Activated gamma-delta T cell treated with anti-CD3 and anti-CD28 coated beads, Interleukin-2, amount 50 U/mL, for 16 hours (primary cell): ENCODE data around the gene MED16.

Experiments used
- DNase-seq: peaks from one replicate; pipeline ENCODE4 v3.0.0-alpha.2; 2020; ENCODE audit warnings: low read depth

Gene MED16

DNA sequence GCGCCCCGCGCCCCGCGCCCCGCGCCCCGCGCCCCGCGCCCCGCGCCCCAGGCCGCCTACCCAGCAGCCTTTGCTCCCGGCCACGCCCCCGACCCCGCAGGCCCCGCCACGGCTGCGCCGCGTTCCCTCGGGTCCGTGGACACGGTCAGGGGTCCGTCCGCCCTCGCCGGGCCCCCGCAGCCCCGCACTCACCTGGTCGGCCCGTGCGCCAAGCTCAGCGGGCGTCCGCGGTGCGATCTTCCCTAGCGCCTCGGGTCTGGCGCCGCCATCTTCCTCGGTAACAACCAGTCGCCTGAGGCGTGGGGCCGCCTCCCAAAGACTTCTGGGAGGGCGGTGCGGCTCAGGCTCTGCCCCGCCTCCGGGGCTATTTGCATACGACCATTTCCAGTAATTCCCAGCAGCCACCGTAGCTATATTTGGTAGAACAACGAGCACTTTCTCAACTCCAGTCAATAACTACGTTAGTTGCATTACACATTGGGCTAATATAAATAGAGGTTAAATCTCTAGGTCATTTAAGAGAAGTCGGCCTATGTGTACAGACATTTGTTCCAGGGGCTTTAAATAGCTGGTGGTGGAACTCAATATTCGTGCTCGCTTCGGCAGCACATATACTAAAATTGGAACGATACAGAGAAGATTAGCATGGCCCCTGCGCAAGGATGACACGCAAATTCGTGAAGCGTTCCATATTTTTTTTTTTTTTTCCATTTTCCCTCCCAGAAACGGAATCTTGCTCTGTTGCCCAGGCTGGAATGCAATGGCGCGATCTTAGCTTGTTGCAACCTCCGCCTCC is at the start of gene MED16, which contains the start of gene RNU6-9:
TSS of gene MED16 (minus strand) at position 294 of the 796 bp plus-strand sequence. CDS start 2,056 bp downstream, outside the sequence.
TSS of gene RNU6-9 (plus strand) at position 591 of the 796 bp plus-strand sequence.
- peak; percentile 81 for DNase-seq

GRCh38 chr19:942133-942645 is 49.2 kb upstream of the MED16 start:
- DNase-seq, result no peak

- DNase-seq, result no peak
Observed at GRCh38 chr19:941292-942132, 48.5 kb upstream of the MED16 start.

DNA sequence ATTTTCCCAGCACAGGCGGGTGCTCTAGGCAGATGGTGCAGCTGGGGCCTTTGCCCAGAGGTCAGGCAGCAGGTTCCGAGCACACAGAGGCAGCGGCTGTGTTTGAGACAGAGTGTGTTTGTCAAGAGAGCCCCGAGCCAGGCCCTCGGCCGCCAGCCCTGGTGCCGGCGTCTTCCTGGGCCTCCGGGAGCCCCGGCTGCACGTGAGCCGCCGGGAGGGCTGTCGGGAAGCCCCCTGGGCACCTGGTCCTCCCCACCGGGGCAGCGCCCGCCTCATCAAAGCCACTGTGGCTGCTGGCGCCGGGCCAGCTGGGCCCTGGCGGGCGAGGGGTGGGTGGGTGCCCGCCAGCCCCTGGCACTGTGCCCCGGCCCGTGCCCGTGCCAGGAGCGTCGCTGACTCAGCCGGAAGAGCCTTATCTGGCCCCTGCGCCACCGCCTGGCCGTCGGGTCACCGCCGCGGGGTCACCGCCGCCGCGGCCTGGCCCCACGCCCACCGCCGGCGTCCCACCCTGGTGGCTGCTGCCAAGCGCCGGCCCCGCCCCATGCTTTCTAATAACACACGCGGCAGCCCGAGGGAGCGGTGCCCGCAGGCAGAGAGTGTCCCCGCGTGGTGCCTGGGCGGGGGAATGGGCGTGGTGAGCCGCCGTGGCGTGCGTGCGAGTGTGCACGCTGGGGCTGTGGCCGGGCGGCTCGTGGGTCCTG is 47.8 kb upstream of the MED16 start:
- peak; percentile 52 for DNase-seq

GRCh38 chr19:939922-940321 is 46.9 kb upstream of the MED16 start:
- no peak for DNase-seq

- DNase-seq, result no peak
Observed at GRCh38 chr19:939439-939838, 46.5 kb upstream of the MED16 start.

DNA sequence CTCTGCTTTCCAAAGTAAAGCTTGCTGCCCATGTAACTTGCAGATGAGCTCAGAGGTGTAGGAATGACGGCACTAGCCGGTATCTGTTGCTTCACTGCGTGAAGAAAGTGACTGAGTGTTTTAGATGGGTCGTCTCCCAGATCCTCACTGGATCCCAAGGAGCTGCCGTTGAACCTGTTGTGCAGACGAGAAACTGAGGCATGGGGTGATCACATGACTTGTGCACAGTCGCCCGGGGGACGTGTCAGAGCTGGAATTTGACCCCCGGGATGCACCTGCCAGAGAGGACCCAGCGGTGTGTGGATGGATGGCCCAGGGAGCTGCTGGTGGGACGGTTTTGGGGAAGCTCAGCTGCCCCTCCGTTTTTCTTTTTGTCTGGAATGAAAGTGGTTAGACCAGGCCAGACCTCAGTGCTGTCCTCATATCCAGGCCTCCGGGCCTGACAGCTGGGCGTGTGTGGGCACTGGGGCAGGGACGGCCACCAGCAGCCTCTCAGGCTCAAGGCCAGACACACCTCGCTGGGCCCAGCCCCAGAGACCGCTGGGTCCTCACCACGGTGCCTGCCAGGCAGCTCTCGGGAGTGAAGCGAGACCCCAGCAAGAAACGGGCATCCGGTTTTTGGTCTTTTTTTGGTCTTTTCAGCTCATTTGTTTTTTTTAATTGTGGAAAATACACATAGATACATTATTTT is 45.4 kb upstream of the MED16 start:
- DNase-seq, result no peak

GRCh38 chr19:937259-937694 is 44.3 kb upstream of the MED16 start:
- DNase-seq, result no peak

- DNase-seq, result no peak
Observed at GRCh38 chr19:936175-936546, 43.2 kb upstream of the MED16 start.

DNA sequence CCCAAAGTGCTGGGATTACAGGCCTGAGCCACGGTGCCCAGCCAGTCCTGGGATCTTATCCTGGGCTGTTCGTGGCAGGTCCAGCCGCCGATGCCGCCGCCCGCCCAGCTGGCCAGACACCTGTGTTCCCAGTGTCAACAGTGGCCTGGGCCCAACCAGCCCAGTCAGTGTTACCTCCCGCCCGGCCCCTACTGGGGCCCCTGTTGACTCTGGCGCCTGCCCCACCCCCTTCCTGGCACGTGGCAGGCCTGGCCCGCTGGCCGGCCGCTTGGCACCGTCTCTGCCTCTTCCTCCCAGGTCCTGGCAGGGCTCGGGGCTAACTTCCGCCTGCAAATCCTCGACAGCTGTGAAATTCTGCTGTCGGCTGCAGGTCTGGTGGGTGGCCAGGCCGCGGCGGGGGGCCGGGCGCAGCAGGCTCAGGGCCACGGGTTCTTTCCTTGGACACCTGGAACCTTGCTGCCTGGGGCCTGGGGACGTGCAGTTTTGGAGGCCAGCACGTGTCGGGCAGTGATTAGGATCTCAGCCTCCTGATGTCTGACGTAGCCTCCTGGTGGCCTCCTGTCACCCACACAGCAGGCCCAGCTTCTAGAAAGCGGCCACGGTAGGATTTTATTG is 42.0 kb upstream of the MED16 start:
- no peak for DNase-seq

DNA sequence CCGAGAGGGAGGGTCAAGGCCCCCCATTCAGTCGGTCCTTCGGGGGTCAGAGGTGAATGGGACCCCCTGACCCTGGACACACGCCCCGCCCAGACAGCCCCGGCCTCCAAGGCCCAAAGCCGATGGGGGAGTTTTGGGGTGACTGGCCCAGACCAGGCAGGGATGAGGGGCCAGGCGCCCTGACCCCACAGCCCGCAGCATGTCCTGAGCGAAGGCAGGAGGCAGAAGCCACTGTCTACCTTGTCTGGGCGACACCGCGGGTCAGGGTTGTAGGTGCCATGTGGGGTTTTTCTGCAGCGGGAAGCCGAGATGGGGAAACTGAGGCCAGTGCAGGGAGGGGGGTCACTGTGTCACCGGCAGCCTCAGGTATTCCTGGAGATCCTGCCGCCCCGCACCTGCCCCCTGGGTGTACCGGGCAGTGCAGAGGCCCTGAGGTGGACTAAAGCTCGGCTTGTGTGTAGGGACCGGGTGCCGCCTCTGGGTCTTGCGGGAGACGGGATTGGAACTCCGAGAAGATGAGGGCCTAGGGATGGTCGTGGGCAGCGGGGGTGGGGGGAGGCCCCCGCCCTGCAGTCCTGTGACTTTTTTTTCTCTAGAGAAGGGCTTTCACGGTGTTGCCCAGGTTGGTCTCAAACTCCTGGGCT is 41.3 kb upstream of the MED16 start:
- no peak for DNase-seq

- DNase-seq, result no peak
Observed at GRCh38 chr19:933553-933882, 40.5 kb upstream of the MED16 start.

GRCh38 chr19:932648-933552 is 39.9 kb upstream of the MED16 start:
- DNase-seq, result no peak

GRCh38 chr19:931860-932647 is 39.1 kb upstream of the MED16 start:
- DNase-seq, result no peak

DNA sequence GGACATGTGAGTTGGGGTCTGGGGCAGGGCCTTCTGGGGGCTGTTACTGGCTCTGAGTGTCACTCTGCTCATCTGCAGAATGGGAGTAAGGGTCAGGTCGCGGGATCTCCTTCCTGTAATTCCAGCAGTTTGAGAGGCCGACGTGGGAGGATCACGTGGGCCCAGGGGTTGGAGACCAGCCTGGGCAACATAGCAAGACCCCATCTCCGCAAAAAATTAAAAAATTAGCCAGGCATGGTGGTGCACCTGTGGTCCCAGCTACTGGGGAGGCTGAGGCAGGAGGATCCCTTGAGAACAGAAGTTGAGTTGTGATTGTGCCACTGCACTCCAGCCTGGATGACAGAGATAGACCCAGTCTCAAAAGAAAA is 36.9 kb upstream of the MED16 start:
- no peak for DNase-seq

- DNase-seq, result no peak
Observed at GRCh38 chr19:929203-929890, 36.4 kb upstream of the MED16 start.

GRCh38 chr19:928471-929202 is 35.6 kb upstream of the MED16 start:
- no peak for DNase-seq
